ENCODE data around the gene PORCN. TPM values are rescaled to one million over a fixed set of nuclear protein-coding genes. Genes with fewer than 3 reads are reported as not detected.

Gene PORCN
- total RNA-seq, 1 experiment from 2014 or later: 16.4 TPM

DNA sequence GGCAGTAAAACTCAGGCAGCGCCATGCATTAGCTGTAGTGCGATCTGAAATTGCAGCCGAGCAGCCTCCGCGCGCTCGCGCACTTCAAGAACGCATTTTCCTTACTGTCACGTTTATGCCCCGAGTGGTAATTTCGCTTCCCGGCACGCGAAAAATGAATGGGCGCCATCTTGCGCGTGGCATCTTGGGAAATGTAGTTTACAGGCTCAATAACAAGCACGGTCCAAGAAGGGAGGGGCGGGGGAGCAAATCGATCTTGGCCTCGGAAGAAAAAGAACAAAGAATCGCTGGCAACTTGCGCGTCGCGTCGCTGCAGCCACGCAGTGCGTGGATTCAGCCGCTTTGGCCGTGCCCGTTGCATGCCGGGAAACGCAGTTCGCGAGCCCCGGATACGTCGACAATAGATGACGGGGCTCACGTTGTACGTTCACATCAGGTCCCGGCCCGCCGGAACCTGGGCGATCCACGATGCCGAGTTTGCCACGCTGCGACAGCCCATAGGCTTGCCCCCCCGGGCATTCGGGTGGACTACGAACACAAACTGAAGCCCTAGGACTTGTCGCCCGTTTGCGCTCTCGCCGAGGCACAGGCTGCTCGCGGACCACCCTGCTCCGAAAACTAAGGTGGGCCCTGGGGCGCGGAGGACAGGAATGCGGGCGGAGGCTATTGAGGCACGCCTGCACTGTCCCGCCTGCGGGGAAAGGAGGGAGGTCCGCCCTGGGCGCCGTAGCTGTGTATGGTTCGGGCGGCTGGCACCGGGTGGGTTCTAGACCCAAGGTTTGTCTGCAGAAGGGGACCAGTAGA is 32.8 kb upstream of the PORCN start, which contains the start of gene FTSJ1:
FTSJ1 (plus strand) TSS at position 426 of the 804 bp plus-strand sequence. CDS start 1,849 bp downstream, outside the sequence.
- Mint-ChIP-seq H3K4me1 (peaks cover 38% of the 10 kb centered on the region), H3K27ac (peak within 1 kb of the TSS; percentile 95), H3K27me3 (ENCODE audit: low read depth) (no peaks in the 10 kb centered on the region), H3K4me3 (peak within 1 kb of the TSS; percentile 93), H3K9me3 (no peaks in the 10 kb centered on the region), H3K36me3 (peaks cover 9% of the 10 kb centered on the region)
- ATAC-seq (peak; percentile 69), DNase-seq (ENCODE audit: low spot score) (peak; percentile 44)
- CTCF ChIA-PET: interaction anchor here (0.8 kb wide), 1 partner anchor 8 kb away, joined by 3 read pairs; no protein-coding TSS in a partner anchor
- TF ChIP-seq MAX (CRISPR knock-in tag; IDR thresholded peaks at IDR 0.05) (peak; percentile 75), CREM (CRISPR knock-in tag; IDR thresholded peaks at IDR 0.05) (peak; percentile 81; the same call in 1 of the 2 replicates), ZNF121 (CRISPR knock-in tag; IDR thresholded peaks at IDR 0.05) (0 out of 2 replicates have a peak, but pooled peaks have one; percentile 7), ESRRA (CRISPR knock-in tag; IDR thresholded peaks at IDR 0.05; ENCODE audit: borderline replicate concordance) (no peak), FOXP1 (CRISPR knock-in tag; IDR thresholded peaks at IDR 0.05; ENCODE audit: borderline replicate concordance) (peak; percentile 57; the same call in 1 of the 2 replicates), TEAD1 (CRISPR knock-in tag; IDR thresholded peaks at IDR 0.05) (0 out of 2 replicates have a peak, but pooled peaks have one; percentile 22), ATF3 (CRISPR knock-in tag; conservative IDR thresholded peaks at IDR 0.05) (no peak), HMGXB4 (CRISPR knock-in tag; IDR thresholded peaks at IDR 0.05) (0 out of 2 replicates have a peak, but pooled peaks have one; percentile 43), IRF2 (CRISPR knock-in tag; IDR thresholded peaks at IDR 0.05; ENCODE audit: borderline replicate concordance, low read depth) (no peak), FOXK1 (CRISPR knock-in tag; IDR thresholded peaks at IDR 0.05) (peak; percentile 51)
- POLR2A ChIA-PET: no interaction called here

GRCh38 chrX:48476919-48477318 is 31.9 kb upstream of the PORCN start:
- TF ChIP-seq, protein P1, sequence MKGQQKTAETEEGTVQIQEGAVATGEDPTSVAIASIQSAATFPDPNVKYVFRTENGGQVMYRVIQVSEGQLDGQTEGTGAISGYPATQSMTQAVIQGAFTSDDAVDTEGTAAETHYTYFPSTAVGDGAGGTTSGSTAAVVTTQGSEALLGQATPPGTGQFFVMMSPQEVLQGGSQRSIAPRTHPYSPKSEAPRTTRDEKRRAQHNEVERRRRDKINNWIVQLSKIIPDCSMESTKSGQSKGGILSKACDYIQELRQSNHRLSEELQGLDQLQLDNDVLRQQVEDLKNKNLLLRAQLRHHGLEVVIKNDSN (CRISPR knock-in tag; IDR thresholded peaks at IDR 0.05): no peak
- TF ChIP-seq ATF3 (CRISPR knock-in tag; conservative IDR thresholded peaks at IDR 0.05): no peak
- no peak for TF ChIP-seq NFE2L1 (CRISPR knock-in tag; IDR thresholded peaks at IDR 0.05)
- TF ChIP-seq ZNF396 (CRISPR knock-in tag; IDR thresholded peaks at IDR 0.05; ENCODE audit: borderline replicate concordance): no peak
- no peak for TF ChIP-seq ZBTB21 (CRISPR knock-in tag; IDR thresholded peaks at IDR 0.05; ENCODE audit: borderline replicate concordance)
- no peak for TF ChIP-seq ZNF232 (CRISPR knock-in tag; IDR thresholded peaks at IDR 0.05)
- TF ChIP-seq NR1H2 (CRISPR knock-in tag; IDR thresholded peaks at IDR 0.05): no peak
- no peak for TF ChIP-seq TEAD1 (CRISPR knock-in tag; IDR thresholded peaks at IDR 0.05)
- no peak for TF ChIP-seq MYBL2 (CRISPR knock-in tag; IDR thresholded peaks at IDR 0.05)
- TF ChIP-seq SP1 (CRISPR knock-in tag; conservative IDR thresholded peaks at IDR 0.05): no peak
- TF ChIP-seq ZBTB43 (CRISPR knock-in tag; IDR thresholded peaks at IDR 0.05): no peak
- no peak for TF ChIP-seq ZNF219 (CRISPR knock-in tag; IDR thresholded peaks at IDR 0.05; ENCODE audit: borderline replicate concordance)
- TF ChIP-seq GRHL2 (CRISPR knock-in tag; IDR thresholded peaks at IDR 0.05; ENCODE audit: insufficient replicate concordance, severe bottlenecking): no peak
- TF ChIP-seq ZNF317 (CRISPR knock-in tag; IDR thresholded peaks at IDR 0.05; ENCODE audit: borderline replicate concordance, low read depth): no peak
- no peak for TF ChIP-seq NR3C1 (CRISPR knock-in tag; conservative IDR thresholded peaks at IDR 0.05; ENCODE audit: low read depth)
- TF ChIP-seq, protein P2, sequence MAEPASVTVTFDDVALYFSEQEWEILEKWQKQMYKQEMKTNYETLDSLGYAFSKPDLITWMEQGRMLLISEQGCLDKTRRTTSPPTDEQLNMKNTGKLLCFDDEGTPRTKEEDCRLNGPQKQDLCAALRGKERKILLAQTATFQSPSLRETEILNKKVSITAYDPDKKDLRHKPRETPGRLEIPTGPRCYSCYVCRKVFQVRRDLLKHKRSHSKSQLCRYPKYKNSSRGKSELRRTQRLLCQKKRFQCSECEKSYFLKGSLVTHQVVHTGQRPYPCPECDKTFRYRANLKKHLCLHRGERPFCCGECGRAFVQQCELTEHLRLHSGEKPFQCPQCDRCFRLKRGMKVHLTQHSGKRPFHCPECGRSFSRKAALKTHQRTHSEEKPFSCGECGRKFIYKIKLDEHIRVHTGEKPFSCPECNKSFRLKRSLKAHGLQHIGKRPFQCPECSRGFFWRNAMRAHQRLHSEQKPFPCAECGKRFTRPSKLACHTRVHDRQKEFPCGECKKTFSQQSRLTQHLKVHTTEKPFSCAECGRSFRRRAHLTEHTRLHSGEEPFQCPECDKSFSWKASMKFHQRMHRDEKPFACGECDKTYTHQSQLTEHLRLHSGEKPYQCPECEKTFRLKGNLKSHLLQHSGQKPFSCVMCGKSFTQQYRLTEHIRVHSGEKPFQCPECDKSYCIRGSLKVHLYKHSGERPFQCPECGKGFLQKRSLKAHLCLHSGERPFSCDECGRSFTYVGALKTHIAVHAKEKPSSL (CRISPR knock-in tag; conservative IDR thresholded peaks at IDR 0.05): no peak
- H3K27me3 Mint-ChIP-seq (ENCODE audit: low read depth): no peaks in the 10 kb centered on the region
- peak overlapping the region; percentile 93 for H3K4me3 Mint-ChIP-seq
- H3K36me3 Mint-ChIP-seq: peaks cover 12% of the 10 kb centered on the region
- POLR2A ChIA-PET: no interaction called here
- H3K9me3 Mint-ChIP-seq: no peaks in the 10 kb centered on the region
- no peak overlapping the region; the same call in 1 of the 2 replicates for H3K27ac Mint-ChIP-seq
- DNase-seq (ENCODE audit: low spot score): no peak
- no peak for ATAC-seq
- peaks cover 33% of the 10 kb centered on the region for H3K4me1 Mint-ChIP-seq
- CTCF ChIA-PET: interaction anchor here (0.8 kb wide), 1 partner anchor 9 kb away, joined by 3 read pairs; no protein-coding TSS in a partner anchor

All from WTC11 (cell line).